GM18499 (cell line): ENCODE measurements around the gene OR6X1.
A peak's percentile ranks its signal among the peaks of the same experiment; 100 is the strongest.
"Not testable (repeated sequence)": the region's sequence is repeated elsewhere in the genome, so short reads cannot be mapped to it uniquely, and the experiment has no call there.

Experiments used
- ATAC-seq: cut with Tn5 transposase; IDR thresholded peaks from one replicate; pipeline ENCODE4 v1.9.1; 2021; ENCODE audit warnings: moderate number of reproducible peaks; ENCODE audit not compliant: insufficient read depth, unreplicated experiment

OR6X1 gene

GRCh38 chr11:123755813-123756212 lies 1.5 kb upstream of the OR6X1 start:
- ATAC-seq: no peak

GRCh38 chr11:123755344-123755743 lies 1.0 kb upstream of the OR6X1 start:
- ATAC-seq: no peak

- ATAC-seq: no peak
These were observed 1.2 kb downstream of the OR6X1 start for GRCh38 chr11:123753110-123753509.

GRCh38 chr11:123751781-123752180 lies 2.5 kb downstream of the OR6X1 start:
- ATAC-seq: no peak

GRCh38 chr11:123748349-123748748 lies 6.0 kb downstream of the OR6X1 start:
- not testable (repeated sequence) for ATAC-seq

GRCh38 chr11:123745764-123746451 lies 8.4 kb downstream of the OR6X1 start:
- ATAC-seq: no peak

GRCh38 chr11:123742724-123743120 lies 11.6 kb downstream of the OR6X1 start:
- no peak for ATAC-seq

GRCh38 chr11:123742031-123742723 lies 12.1 kb downstream of the OR6X1 start:
- ATAC-seq: no peak

GRCh38 chr11:123741159-123742030 lies 12.9 kb downstream of the OR6X1 start, which contains the start of gene ZNF202:
ZNF202 (minus strand) TSS chr11:123741660; CDS start chr11:123730888, 10,772 bp downstream.
- peak; percentile 98 for ATAC-seq

- ATAC-seq: no peak
These were observed 13.5 kb downstream of the OR6X1 start for GRCh38 chr11:123740787-123741158.

GRCh38 chr11:123738374-123738773 lies 15.9 kb downstream of the OR6X1 start:
- no peak for ATAC-seq

- ATAC-seq: no peak
These were observed 17.5 kb downstream of the OR6X1 start for GRCh38 chr11:123736769-123737168.

- ATAC-seq: no peak
These were observed 24.7 kb downstream of the OR6X1 start for GRCh38 chr11:123729602-123730001.

- ATAC-seq: no peak
These were observed 28.2 kb downstream of the OR6X1 start for GRCh38 chr11:123725995-123726655.

GRCh38 chr11:123719452-123719851 lies 34.9 kb downstream of the OR6X1 start:
- no peak for ATAC-seq

- ATAC-seq: no peak
These were observed 35.8 kb downstream of the OR6X1 start for GRCh38 chr11:123718469-123718868.

GRCh38 chr11:123718063-123718462 lies 36.3 kb downstream of the OR6X1 start:
- ATAC-seq: no peak

- not testable (repeated sequence) for ATAC-seq
These were observed 41.7 kb downstream of the OR6X1 start for GRCh38 chr11:123712627-123713026.

GRCh38 chr11:123707606-123708205 lies 46.6 kb downstream of the OR6X1 start:
- ATAC-seq: no peak

GRCh38 chr11:123707206-123707605 lies 47.1 kb downstream of the OR6X1 start:
- no peak for ATAC-seq
